ENCODE results near the gene PRICKLE1.

Gene PRICKLE1

GRCh38 chr12:42588524-42589464 lies 752 bp downstream of the PRICKLE1 start:
- DNase-seq: no peak

- no peak for DNase-seq
Measured at GRCh38 chr12:42587601-42588523, 1.7 kb downstream of the PRICKLE1 start.

- no peak for DNase-seq
Measured at GRCh38 chr12:42586268-42586667, 3.3 kb downstream of the PRICKLE1 start.

- DNase-seq: no peak
Measured at GRCh38 chr12:42585841-42586216, 3.7 kb downstream of the PRICKLE1 start.

- no peak for DNase-seq
Measured at GRCh38 chr12:42585154-42585840, 4.2 kb downstream of the PRICKLE1 start.

GRCh38 chr12:42584651-42585111 lies 4.9 kb downstream of the PRICKLE1 start:
- no peak for DNase-seq

GRCh38 chr12:42583016-42583415 lies 6.5 kb downstream of the PRICKLE1 start:
- DNase-seq: no peak

GRCh38 chr12:42582498-42582897 lies 7.0 kb downstream of the PRICKLE1 start:
- DNase-seq: no peak

GRCh38 chr12:42582050-42582449 lies 7.5 kb downstream of the PRICKLE1 start:
- no peak for DNase-seq

GRCh38 chr12:42576374-42576773 lies 13.2 kb downstream of the PRICKLE1 start:
- no peak for DNase-seq

- no peak for DNase-seq
Measured at GRCh38 chr12:42575717-42576116, 13.8 kb downstream of the PRICKLE1 start.

GRCh38 chr12:42574851-42575266 lies 14.7 kb downstream of the PRICKLE1 start:
- no peak for DNase-seq

- no peak for DNase-seq
Measured at GRCh38 chr12:42571327-42572009, 18.1 kb downstream of the PRICKLE1 start.

- DNase-seq: no peak
Measured at GRCh38 chr12:42570076-42570475, 19.5 kb downstream of the PRICKLE1 start.

- DNase-seq: no peak
Measured at GRCh38 chr12:42568952-42569915, 20.3 kb downstream of the PRICKLE1 start.

GRCh38 chr12:42565633-42566032 lies 23.9 kb downstream of the PRICKLE1 start:
- DNase-seq: no peak

GRCh38 chr12:42564996-42565395 lies 24.6 kb downstream of the PRICKLE1 start:
- no peak for DNase-seq

GRCh38 chr12:42564556-42564955 lies 25.0 kb downstream of the PRICKLE1 start:
- no peak for DNase-seq

- no peak for DNase-seq
Measured at GRCh38 chr12:42560977-42561376, 28.6 kb downstream of the PRICKLE1 start.

GRCh38 chr12:42557586-42558172 lies 31.9 kb downstream of the PRICKLE1 start:
- DNase-seq: no peak

- DNase-seq: no peak
Measured at GRCh38 chr12:42556917-42557316, 32.6 kb downstream of the PRICKLE1 start.

Data from activated T-cell treated with anti-CD3 and anti-CD28 coated beads for 4 hours (primary cell).